SKM-1 (cell line): Measurements from ENCODE around the gene RAB17.

ENCODE experiments used
- DNase-seq: peaks from one replicate; lab custom pipeline; 2025; ENCODE audit not compliant: unreplicated experiment; lab: John Stamatoyannopoulos, UW

RAB17 gene

GRCh38 chr2:237540223-237540775 lies 50.2 kb downstream of the RAB17 start:
- DNase-seq, result no peak

GRCh38 chr2:237539681-237540080 lies 50.9 kb downstream of the RAB17 start:
- DNase-seq, result no peak

GRCh38 chr2:237538901-237539300 lies 51.6 kb downstream of the RAB17 start:
- no peak for DNase-seq

- no peak for DNase-seq
Observed at GRCh38 chr2:237538001-237538720, 52.4 kb downstream of the RAB17 start.

DNA sequence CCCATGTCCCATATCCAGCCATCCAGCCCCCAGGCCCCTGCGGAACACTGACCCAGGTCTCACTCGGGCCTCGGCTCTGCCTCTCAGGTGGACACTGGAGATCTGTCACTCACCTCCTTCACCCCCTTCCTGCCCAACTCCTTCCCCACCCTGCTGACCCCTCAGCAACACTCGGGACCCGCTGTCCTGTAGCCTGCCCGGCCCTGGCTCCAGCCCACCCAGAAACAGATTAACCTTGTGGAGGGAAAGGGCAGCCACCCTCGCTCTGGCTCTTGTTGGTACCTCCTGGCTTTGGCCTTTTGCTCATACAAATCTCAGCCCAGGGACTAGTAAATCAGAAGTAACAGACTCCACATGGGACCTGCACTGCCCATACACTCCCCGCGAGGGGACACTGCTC lies 53.9 kb downstream of the RAB17 start:
- DNase-seq, result no peak

DNA sequence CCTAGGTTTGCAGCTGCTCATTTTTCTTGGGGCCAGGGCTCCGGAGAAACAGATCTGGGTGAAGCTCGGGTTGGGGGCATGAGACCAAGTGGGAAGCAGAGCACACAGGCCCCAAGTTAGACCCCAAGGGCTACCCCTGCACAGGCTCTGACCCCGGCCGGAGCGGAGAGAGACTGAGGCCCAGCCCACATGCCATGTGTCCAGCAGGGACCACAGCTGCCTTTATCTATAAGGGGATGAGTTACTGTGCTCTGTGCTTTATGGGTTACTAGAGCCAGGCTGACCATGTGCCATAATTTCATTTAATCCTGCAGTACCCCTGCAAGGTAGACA lies 54.5 kb downstream of the RAB17 start:
- no peak for DNase-seq

DNA sequence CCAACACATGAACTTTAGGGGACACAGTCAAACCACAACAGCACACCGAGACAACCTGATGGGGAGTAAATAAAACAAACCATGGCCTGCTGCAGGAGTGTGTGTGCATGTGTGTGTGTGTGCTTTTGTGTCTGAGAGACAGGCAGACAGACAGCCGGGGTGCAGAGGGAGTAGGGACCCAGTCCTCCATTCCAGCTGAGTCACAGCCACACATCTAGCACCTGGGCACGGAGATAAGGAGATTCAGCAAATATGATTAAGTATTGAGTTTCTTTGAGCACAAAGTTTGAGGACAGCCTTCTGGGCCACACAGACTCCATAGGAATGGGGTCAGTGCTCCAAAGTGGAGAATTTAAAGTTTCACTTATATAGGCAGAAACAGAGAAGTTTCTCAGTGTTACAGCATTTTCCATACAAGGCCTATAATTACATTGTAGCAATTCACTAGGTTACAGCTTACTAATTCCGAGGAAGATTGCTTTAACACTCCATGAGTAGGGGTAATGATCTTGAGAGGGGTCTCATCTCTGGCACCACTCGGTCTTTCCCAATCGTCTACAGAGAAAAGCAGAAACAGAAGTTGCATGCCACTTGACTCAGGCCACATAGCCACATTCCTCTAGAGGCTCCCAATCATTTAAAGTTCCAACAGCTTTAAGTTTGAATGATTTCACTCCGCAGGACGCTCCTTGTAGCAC lies 55.0 kb downstream of the RAB17 start:
- no peak for DNase-seq

- no peak for DNase-seq
Observed at GRCh38 chr2:237534380-237534779, 56.2 kb downstream of the RAB17 start.

- peak; percentile 18 for DNase-seq
Observed at GRCh38 chr2:237533668-237534161, 56.8 kb downstream of the RAB17 start.

DNA sequence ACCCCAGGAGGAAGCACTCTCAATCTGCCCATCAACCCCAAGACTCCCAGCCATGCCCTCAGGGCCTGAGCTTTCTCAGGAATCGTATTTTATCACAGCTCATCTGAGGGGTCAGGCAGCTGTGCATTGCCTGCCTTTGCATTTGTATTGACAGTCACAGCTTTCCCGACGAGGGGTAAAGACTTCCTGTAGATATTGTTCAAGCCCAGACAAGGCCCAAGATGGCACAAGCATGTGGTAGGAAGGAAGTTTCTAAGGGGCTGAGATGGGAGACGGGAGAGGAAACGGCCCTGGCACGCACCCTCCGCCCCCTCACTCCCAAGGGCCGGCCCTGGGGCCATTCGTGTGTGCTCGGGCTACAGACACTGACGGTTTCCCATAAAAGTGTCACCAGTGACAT lies 58.4 kb downstream of the RAB17 start:
- DNase-seq, result no peak

GRCh38 chr2:237530472-237531433 lies 59.8 kb downstream of the RAB17 start:
- DNase-seq, result no peak

GRCh38 chr2:237529452-237530402 lies 60.8 kb downstream of the RAB17 start:
- no peak for DNase-seq

- DNase-seq, result no peak
Observed at GRCh38 chr2:237527766-237528165, 62.8 kb downstream of the RAB17 start.

GRCh38 chr2:237527233-237527632 lies 63.3 kb downstream of the RAB17 start:
- DNase-seq, result no peak

DNA sequence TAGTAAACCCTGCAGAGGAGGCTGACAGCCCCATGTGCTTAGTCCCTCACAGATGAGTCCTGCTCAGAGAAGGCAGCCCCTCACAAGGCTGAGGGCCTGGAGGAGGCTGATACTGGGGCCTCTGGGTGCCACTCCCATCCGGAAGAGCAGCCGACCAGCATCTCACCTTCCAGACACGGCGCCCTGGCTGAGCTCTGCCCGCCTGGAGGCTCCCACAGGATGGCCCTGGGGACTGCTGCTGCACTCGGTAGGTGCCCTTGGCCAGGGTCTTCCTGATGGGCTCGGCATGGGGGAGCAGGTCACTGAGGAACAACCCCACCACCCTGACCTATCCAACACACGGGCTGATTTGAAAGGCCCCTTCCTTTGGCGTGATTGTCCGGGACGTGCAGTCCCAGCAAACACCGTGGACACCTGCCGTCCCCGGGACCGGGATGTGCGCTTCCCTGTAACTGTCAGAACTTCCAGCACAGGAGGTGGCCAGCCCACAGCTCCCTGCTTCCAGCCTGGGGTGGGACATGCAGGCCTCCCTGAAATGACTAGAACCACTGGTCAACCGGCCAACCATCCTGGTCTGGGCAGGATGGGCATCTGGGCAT lies 64.9 kb downstream of the RAB17 start:
- no peak for DNase-seq

GRCh38 chr2:237524631-237525030 lies 65.9 kb downstream of the RAB17 start:
- DNase-seq, result no peak
